Gastroesophageal sphincter (tissue), 3 donors: ENCODE data around the gene NEK3.

Source experiments
- CTCF ChIP-seq, 4 experiments: fragments of 200-600 bp in 2 of 4; fragments of 450-650 bp in 2 of 4; sonication (generic) in 1 of 4; IDR thresholded peaks; one replicate each; pipeline ENCODE4 v1.5.1; 2017 to 2019; ENCODE audit warnings: antibody characterized with exemption in 4 of 4, mild to moderate bottlenecking in 2 of 4, moderate library complexity in 2 of 4
- EP300 ChIP-seq: sonication (generic); formaldehyde crosslinking; IDR thresholded peaks from one replicate; pipeline ENCODE4 v1.6.1; 2017; ENCODE audit warnings: antibody characterized with exemption, mild to moderate bottlenecking
- POLR2A ChIP-seq, 2 donors: fragments of 450-650 bp; IDR thresholded peaks; one replicate each; pipeline ENCODE4 v1.6.1; 2017; ENCODE audit warnings: antibody characterized with exemption in 2 of 2, mild to moderate bottlenecking in 2 of 2, moderate library complexity in 1 of 2
- POLR2AphosphoS5 ChIP-seq: sonication (generic); formaldehyde crosslinking; IDR thresholded peaks from one replicate; pipeline ENCODE4 v1.6.1; 2017; ENCODE audit warnings: antibody characterized with exemption

- TF ChIP-seq CTCF (IDR thresholded peaks at IDR 0.05): no peak
- no peak for TF ChIP-seq EP300
- TF ChIP-seq POLR2A (IDR thresholded peaks at IDR 0.05): no peak
- TF ChIP-seq POLR2AphosphoS5: no peak
These were observed 21.9 kb downstream of the NEK3 start for GRCh38 chr13:52137489-52137888.
